Measurements from ENCODE around the gene C3orf20. TPM values are rescaled to one million over a fixed set of nuclear protein-coding genes. Genes with fewer than 3 reads are reported as not detected.

The C3orf20 gene
- total and polyA plus RNA-seq, 4 experiments from 2014 or later = 0.38 to 0.44 TPM; not detected in 2

DNA sequence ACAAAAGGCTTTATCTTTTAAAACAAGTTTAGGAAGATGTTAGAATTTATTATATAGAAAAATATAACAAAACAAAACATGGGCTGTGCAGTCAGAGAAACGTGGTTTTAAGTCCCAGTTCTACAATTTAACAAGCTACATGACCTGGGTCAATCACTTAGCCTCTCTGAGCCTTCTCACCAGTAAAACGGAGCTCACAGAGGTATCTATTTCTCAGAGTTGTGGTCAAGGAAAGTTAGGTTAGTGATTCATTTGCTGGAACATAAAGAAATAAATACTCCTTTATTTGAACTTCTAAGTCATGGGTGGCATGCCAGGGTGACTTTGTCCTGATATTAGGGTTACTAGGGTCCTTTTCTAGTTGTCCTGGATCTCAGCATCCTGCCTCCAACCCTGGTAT lies 34.2 kb upstream of the C3orf20 start:
- Histone ChIP-seq H3K4me3 (ENCODE audit: low read length in 2 of 2) (no peak overlapping the region), H3K4me1 (ENCODE audit: insufficient read depth, low read length) (no peaks in the 10 kb centered on the region), H3K27me3 (ENCODE audit: insufficient read depth, low read length) (no peaks in the 10 kb centered on the region), H3K36me3 (ENCODE audit: insufficient read depth, low read length) (no peaks in the 10 kb centered on the region), H3K27ac (ENCODE audit: low read depth, low read length) (no peak overlapping the region), H3K9me3 (ENCODE audit: control insufficient read depth in 1 of 2, low read length in 2 of 2) (no peaks in the 10 kb centered on the region)
- no peaks in the 10 kb centered on the region for H3K4me1 Mint-ChIP-seq
- POLR2A ChIA-PET (ENCODE audit: partially characterized antibody) = no interaction called here
- peaks cover 43% of the 10 kb centered on the region in 2 donors for H3K27me3 Mint-ChIP-seq
- no peak for DNase-seq
- intact Hi-C loops (cut with micrococcal nuclease) = no loop called here
- no peak overlapping the region for H3K27ac Mint-ChIP-seq
- CTCF ChIA-PET (ENCODE audit: partially characterized antibody) = interaction anchor here (0.9 kb wide), 1 partner anchor 283 kb away, joined by 3 read pairs; no protein-coding TSS in a partner anchor
- peaks cover 0 to 2% (median 0%) of the 10 kb centered on the region in 8 donors for H3K9me3 Mint-ChIP-seq
- H3K36me3 Mint-ChIP-seq = no peaks in the 10 kb centered on the region
- no peak overlapping the region for H3K4me3 Mint-ChIP-seq

DNA sequence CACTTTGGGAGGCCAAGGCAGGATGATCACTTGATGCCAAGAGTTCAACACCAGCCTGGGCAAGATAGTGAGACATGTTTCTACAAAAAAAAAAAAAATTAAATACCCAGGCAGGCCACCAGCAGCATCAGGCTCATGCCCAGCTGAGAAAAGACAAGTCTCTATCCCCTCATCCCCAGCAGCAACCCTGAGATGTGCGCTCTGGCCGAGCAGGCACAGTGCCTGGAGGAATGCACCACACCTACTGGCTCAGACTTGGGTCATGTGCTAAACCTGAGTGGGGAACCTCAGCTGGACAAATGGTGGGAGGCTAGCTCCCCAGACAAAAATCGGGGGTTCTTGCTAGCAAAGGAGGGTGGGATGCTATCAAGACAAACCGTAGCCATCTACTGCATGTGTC lies 33.6 kb upstream of the C3orf20 start:
- H3K4me1 Mint-ChIP-seq = no peaks in the 10 kb centered on the region
- H3K27me3 ChIP-seq (ENCODE audit: insufficient read depth, low read length) = no peaks in the 10 kb centered on the region
- H3K36me3 Mint-ChIP-seq = no peaks in the 10 kb centered on the region
- H3K4me1 ChIP-seq (ENCODE audit: insufficient read depth, low read length) = no peaks in the 10 kb centered on the region
- no peak overlapping the region for H3K4me3 ChIP-seq (ENCODE audit: low read length in 2 of 2)
- peaks cover 0 to 2% (median 0%) of the 10 kb centered on the region in 8 donors for H3K9me3 Mint-ChIP-seq
- H3K27me3 Mint-ChIP-seq = peaks cover 38 to 39% of the 10 kb centered on the region in 2 donors
- H3K9me3 ChIP-seq (ENCODE audit: control insufficient read depth in 1 of 2, low read length in 2 of 2) = no peaks in the 10 kb centered on the region
- no peak for DNase-seq
- H3K27ac Mint-ChIP-seq = no peak overlapping the region
- H3K27ac ChIP-seq (ENCODE audit: low read depth, low read length) = no peak overlapping the region
- intact Hi-C loops (cut with micrococcal nuclease) = no loop called here
- ChIA-PET CTCF (ENCODE audit: partially characterized antibody) (no interaction called here), POLR2A (ENCODE audit: partially characterized antibody) (no interaction called here)
- H3K4me3 Mint-ChIP-seq = no peak overlapping the region
- no peaks in the 10 kb centered on the region for H3K36me3 ChIP-seq (ENCODE audit: insufficient read depth, low read length)

- ChIA-PET POLR2A (ENCODE audit: partially characterized antibody) (no interaction called here), CTCF (ENCODE audit: partially characterized antibody) (no interaction called here)
- H3K27ac ChIP-seq (ENCODE audit: low read depth, low read length) = no peak overlapping the region
- H3K27me3 ChIP-seq (ENCODE audit: insufficient read depth, low read length) = no peaks in the 10 kb centered on the region
- Mint-ChIP-seq H3K27me3 (peaks cover 5 to 6% of the 10 kb centered on the region in 2 donors), H3K9me3 (no peaks in the 10 kb centered on the region), H3K27ac (no peak overlapping the region), H3K36me3 (no peaks in the 10 kb centered on the region), H3K4me1 (peaks cover 4 to 12% (median 5%) of the 10 kb centered on the region in 4 donors), H3K4me3 (no peak overlapping the region)
- H3K9me3 ChIP-seq (ENCODE audit: control insufficient read depth in 1 of 2, low read length in 2 of 2) = no peaks in the 10 kb centered on the region
- H3K4me1 ChIP-seq (ENCODE audit: insufficient read depth, low read length) = peaks cover 4% of the 10 kb centered on the region
- no peak for DNase-seq
- no peak overlapping the region for H3K4me3 ChIP-seq (ENCODE audit: low read length in 2 of 2)
- H3K36me3 ChIP-seq (ENCODE audit: insufficient read depth, low read length) = no peaks in the 10 kb centered on the region
- intact Hi-C loops (cut with micrococcal nuclease) = no loop called here
Observed at GRCh38 chr3:14645453-14645852, 29.5 kb upstream of the C3orf20 start.

GRCh38 chr3:14646131-14646573 lies 28.8 kb upstream of the C3orf20 start:
- H3K4me1 Mint-ChIP-seq = peaks cover 6 to 18% (median 8%) of the 10 kb centered on the region in 4 donors
- POLR2A ChIA-PET (ENCODE audit: partially characterized antibody) = no interaction called here
- H3K36me3 ChIP-seq (ENCODE audit: insufficient read depth, low read length) = no peaks in the 10 kb centered on the region
- no peak overlapping the region for H3K4me3 Mint-ChIP-seq
- H3K27ac ChIP-seq (ENCODE audit: low read depth, low read length) = no peak overlapping the region
- intact Hi-C loops (cut with micrococcal nuclease) = no loop called here
- no peaks in the 10 kb centered on the region for H3K36me3 Mint-ChIP-seq
- DNase-seq = no peak
- H3K27ac Mint-ChIP-seq = no peak overlapping the region
- H3K9me3 Mint-ChIP-seq = no peaks in the 10 kb centered on the region
- no peak overlapping the region for H3K4me3 ChIP-seq (ENCODE audit: low read length in 2 of 2)
- no peaks in the 10 kb centered on the region for H3K27me3 ChIP-seq (ENCODE audit: insufficient read depth, low read length)
- H3K27me3 Mint-ChIP-seq = peaks cover 5% of the 10 kb centered on the region in 2 donors
- CTCF ChIA-PET (ENCODE audit: partially characterized antibody) = no interaction called here
- H3K9me3 ChIP-seq (ENCODE audit: control insufficient read depth in 1 of 2, low read length in 2 of 2) = no peaks in the 10 kb centered on the region
- peaks cover 10% of the 10 kb centered on the region for H3K4me1 ChIP-seq (ENCODE audit: insufficient read depth, low read length)

DNA sequence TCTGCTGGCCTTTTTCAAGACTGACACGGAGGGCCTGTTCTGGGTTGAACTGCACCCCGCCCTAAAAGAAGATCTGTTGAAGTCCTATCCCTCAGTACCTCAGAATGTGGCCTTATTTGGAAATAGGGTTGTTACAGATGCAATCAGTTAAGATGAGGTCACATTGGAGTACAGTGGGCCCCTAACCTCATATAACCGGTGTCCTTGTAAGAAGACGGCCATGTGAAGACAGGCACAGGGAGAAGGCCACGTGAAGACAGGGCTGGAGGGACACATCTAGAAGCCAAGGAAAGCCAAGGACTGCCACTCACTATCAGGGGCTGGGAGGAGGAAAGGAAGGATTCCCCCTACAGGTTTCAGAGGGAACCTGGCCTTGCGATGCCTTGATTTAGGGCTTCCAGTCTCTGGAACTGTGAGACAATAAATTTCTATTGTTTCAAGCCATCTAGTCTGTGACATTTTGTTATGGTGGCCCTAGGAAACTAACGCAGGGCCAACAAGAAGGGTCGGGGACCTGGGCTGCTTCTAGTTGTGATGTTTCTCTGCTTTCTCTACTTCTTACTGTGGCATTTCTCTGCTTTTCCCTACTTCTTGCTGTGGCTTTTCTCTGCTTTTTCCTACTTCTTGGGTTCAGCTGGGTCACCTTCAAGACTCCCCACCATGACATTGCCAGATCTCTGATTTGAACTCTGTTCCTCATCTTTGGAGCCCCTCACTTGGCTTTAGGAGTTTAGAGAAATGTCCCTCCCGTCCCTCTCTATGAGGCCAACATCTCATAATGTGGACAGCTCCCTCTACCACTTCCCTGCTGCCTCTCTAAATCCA lies 28.1 kb upstream of the C3orf20 start:
- intact Hi-C loops (cut with micrococcal nuclease) = no loop called here
- no peaks in the 10 kb centered on the region for H3K9me3 ChIP-seq (ENCODE audit: control insufficient read depth in 1 of 2, low read length in 2 of 2)
- H3K4me1 ChIP-seq (ENCODE audit: insufficient read depth, low read length) = peaks cover 10% of the 10 kb centered on the region
- Mint-ChIP-seq H3K27me3 (peaks cover 5% of the 10 kb centered on the region in 2 donors), H3K4me1 (peaks cover 10 to 23% (median 12%) of the 10 kb centered on the region in 4 donors), H3K4me3 (no peak overlapping the region), H3K36me3 (peaks cover 0 to 2% of the 10 kb centered on the region in 2 donors), H3K9me3 (no peaks in the 10 kb centered on the region), H3K27ac (peak overlapping the region in 1 of 7 donors; percentile 49)
- no peak overlapping the region for H3K27ac ChIP-seq (ENCODE audit: low read depth, low read length)
- H3K36me3 ChIP-seq (ENCODE audit: insufficient read depth, low read length) = no peaks in the 10 kb centered on the region
- H3K4me3 ChIP-seq (ENCODE audit: low read length in 2 of 2) = no peak overlapping the region
- DNase-seq = no peak
- CTCF ChIA-PET (ENCODE audit: partially characterized antibody) = no interaction called here
- no peaks in the 10 kb centered on the region for H3K27me3 ChIP-seq (ENCODE audit: insufficient read depth, low read length)
- POLR2A ChIA-PET (ENCODE audit: partially characterized antibody) = no interaction called here

DNA sequence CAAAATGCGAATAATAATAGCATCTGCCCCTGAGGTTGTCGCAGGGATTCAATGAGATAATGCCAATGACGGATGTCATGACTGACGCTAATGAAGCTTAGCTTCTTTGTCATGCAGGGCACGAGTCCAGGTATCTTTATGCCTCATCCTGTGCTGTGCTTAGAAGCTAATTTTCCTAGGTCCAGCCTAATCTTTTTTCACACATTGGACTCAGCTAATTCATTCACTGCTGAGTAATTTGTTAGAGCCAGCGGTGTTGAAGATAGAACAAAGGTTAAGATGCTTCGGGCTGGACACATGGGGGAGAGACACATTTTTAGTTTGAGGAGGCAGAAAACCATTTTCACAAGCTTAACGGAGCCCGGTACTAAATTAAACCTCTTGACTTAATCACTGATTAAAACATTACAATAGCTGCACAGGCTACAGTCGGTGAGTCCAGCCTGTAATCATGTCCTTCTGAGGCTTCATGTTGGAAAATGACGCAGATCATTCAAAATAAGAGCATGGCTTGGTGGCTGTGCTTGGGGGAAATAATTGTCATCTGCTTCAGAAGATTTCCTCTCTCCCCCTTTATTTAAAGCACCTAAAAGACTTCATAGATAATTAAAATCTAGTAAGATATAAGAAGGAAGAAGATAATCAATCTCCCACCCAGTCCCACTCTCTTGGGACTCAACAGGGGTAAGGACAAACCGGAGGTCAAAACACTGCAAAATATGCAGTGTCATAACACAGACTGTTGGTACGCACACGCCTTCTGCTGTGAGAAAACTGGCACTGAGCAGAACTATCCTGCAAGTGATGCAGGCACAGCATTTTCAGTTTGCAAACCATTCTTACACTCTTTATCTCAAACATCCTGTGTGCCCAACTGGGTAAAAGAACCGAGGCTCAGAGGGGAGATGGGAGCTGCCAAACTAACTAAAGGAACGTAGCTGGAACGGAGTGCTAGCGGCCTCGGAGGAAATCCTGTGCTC lies 26.7 kb upstream of the C3orf20 start:
- Mint-ChIP-seq H3K27me3 (peaks cover 0 to under 1% of the 10 kb centered on the region in 2 donors), H3K4me3 (peak overlapping the region in 1 of 8 donors; percentile 53), H3K4me1 (peaks cover 14 to 35% (median 24%) of the 10 kb centered on the region in 4 donors), H3K9me3 (no peaks in the 10 kb centered on the region), H3K27ac (no peak overlapping the region), H3K36me3 (peaks cover 0 to 8% of the 10 kb centered on the region in 2 donors)
- Histone ChIP-seq H3K27me3 (ENCODE audit: insufficient read depth, low read length) (no peaks in the 10 kb centered on the region), H3K9me3 (ENCODE audit: control insufficient read depth in 1 of 2, low read length in 2 of 2) (no peaks in the 10 kb centered on the region), H3K4me3 (ENCODE audit: low read length in 2 of 2) (no peak overlapping the region), H3K4me1 (ENCODE audit: insufficient read depth, low read length) (peaks cover 23% of the 10 kb centered on the region), H3K27ac (ENCODE audit: low read depth, low read length) (no peak overlapping the region), H3K36me3 (ENCODE audit: insufficient read depth, low read length) (no peaks in the 10 kb centered on the region)
- POLR2A ChIA-PET (ENCODE audit: partially characterized antibody) = no interaction called here
- no peak for DNase-seq
- CTCF ChIA-PET (ENCODE audit: partially characterized antibody) = interaction anchor here (1.0 to 1.2 kb wide), 2 partner anchors 17 to 19 kb away, joined by 3 to 4 read pairs; no protein-coding TSS in a partner anchor
- intact Hi-C loops (cut with micrococcal nuclease) = no loop called here

DNA sequence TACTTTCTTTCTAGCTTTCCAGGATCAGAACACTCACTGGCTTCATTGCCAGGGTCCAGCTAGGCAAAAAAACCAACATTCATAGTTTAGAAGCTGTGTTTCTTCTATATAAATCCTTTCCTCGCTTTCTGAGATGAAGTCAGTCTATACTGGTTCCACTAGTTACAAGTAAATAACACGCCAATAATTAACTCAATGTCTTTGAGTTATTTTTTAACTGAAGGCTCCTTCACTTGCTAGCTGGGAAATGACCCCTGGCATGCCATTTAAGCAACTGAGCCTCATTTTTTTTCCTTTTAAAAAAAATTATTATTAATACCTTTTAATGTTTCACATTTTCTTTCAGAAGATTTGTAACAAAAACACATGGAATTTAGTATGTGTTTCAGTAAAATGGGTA lies 25.5 kb upstream of the C3orf20 start:
- peaks cover 6% of the 10 kb centered on the region for H3K36me3 ChIP-seq (ENCODE audit: insufficient read depth, low read length)
- H3K4me3 ChIP-seq (ENCODE audit: low read length in 2 of 2) = no peak overlapping the region
- H3K4me1 Mint-ChIP-seq = peaks cover 21 to 45% (median 32%) of the 10 kb centered on the region in 4 donors
- no peaks in the 10 kb centered on the region for H3K9me3 Mint-ChIP-seq
- CTCF ChIA-PET (ENCODE audit: partially characterized antibody) = no interaction called here
- peaks cover 0 to 8% of the 10 kb centered on the region in 2 donors for H3K36me3 Mint-ChIP-seq
- intact Hi-C loops (cut with micrococcal nuclease) = no loop called here
- no peak for DNase-seq
- H3K27me3 Mint-ChIP-seq = no peaks in the 10 kb centered on the region
- peak overlapping the region in 2 of 8 donors; percentile 40 to 55 for H3K4me3 Mint-ChIP-seq
- peak overlapping the region in 1 of 7 donors; percentile 90 for H3K27ac Mint-ChIP-seq
- POLR2A ChIA-PET (ENCODE audit: partially characterized antibody) = interaction anchor here (0.7 kb wide), 1 partner anchor 299 kb away, joined by 3 read pairs; no protein-coding TSS in a partner anchor
- H3K4me1 ChIP-seq (ENCODE audit: insufficient read depth, low read length) = peaks cover 34% of the 10 kb centered on the region
- no peaks in the 10 kb centered on the region for H3K27me3 ChIP-seq (ENCODE audit: insufficient read depth, low read length)
- H3K27ac ChIP-seq (ENCODE audit: low read depth, low read length) = no peak overlapping the region
- H3K9me3 ChIP-seq (ENCODE audit: control insufficient read depth in 1 of 2, low read length in 2 of 2) = no peaks in the 10 kb centered on the region
